T-cell (primary cell): ENCODE measurements around the gene TRIM14. TPM values are rescaled to one million over a fixed set of nuclear protein-coding genes. Genes with fewer than 3 reads are reported as not detected.
A peak's percentile ranks its signal among the peaks of the same experiment; 100 is the strongest.

Source experiments
- ATAC-seq, 4 experiments: fragments of 200-7000 bp in 3 of 4; fragments of 150-1000 bp in 1 of 4; cut with Tn5 transposase; replicated peaks in 1 of 4; 1 replicate in 3 of 4; 2 replicates in 1 of 4; pipeline ENCODE4 v1.10.0; 2021; ENCODE audit warnings: moderate library complexity in 3 of 4, mild to moderate bottlenecking in 2 of 4, moderate number of reproducible peaks in 1 of 4
- CTCF ChIA-PET, 2 donors: fragments of 300-600 bp; sonication (Branson Sonifier 250); formaldehyde crosslinking; loops; one replicate each; lab custom pipeline; 2022; ENCODE audit warnings: antibody characterized with exemption in 2 of 2; lab: Charles Lee
- POLR2A ChIA-PET, 2 donors: fragments of 300-600 bp; sonication (Branson Sonifier 250); formaldehyde crosslinking; loops; one replicate each; lab custom pipeline; 2022; ENCODE audit warnings: antibody characterized with exemption in 2 of 2; lab: Charles Lee
- DNase-seq, 35 experiments: peaks; one replicate each; pipeline versions ENCODE4 v3.0.0 to v3.0.0-alpha.2; 2013 to 2023
- H3K27ac ChIP-seq: one replicate; pipeline ENCODE4 v1.5.1; 2013; ENCODE audit warnings: low read length
- H3K27me3 ChIP-seq, 2 experiments: replicated peaks in 1 of 2; 1 replicate in 1 of 2; 2 replicates in 1 of 2; pipeline versions ENCODE4 v1.6.1 to v1.7.0; 2013; ENCODE audit warnings: low read length in 1 of 2, mixed read lengths in 1 of 2; ENCODE audit not compliant: control insufficient read depth in 2 of 2, insufficient read depth in 2 of 2; ENCODE audit errors: extremely low read depth in 1 of 2
- H3K36me3 ChIP-seq, 2 donors: 1 replicate in 1 of 2; 2 replicates in 1 of 2; pipeline versions ENCODE4 v1.6.1 to v1.7.0; 2013; ENCODE audit warnings: low read length in 1 of 2; ENCODE audit not compliant: control insufficient read depth in 2 of 2, insufficient read depth in 1 of 2; ENCODE audit errors: extremely low read depth in 1 of 2
- H3K4me1 ChIP-seq, 2 experiments: 1 replicate in 1 of 2; 2 replicates in 1 of 2; pipeline versions ENCODE4 v1.6.1 to v1.7.0; 2013; ENCODE audit warnings: low read length in 2 of 2, mixed read lengths in 1 of 2; ENCODE audit not compliant: insufficient read depth in 2 of 2, control insufficient read depth in 1 of 2; ENCODE audit errors: extremely low read depth in 1 of 2
- H3K4me3 ChIP-seq, 2 donors: 1 replicate in 1 of 2; 2 replicates in 1 of 2; pipeline versions ENCODE4 v1.5.1 to v1.7.0; 2013; ENCODE audit warnings: mild to moderate bottlenecking in 2 of 2, low read length in 1 of 2, moderate library complexity in 1 of 2; ENCODE audit not compliant: control insufficient read depth in 1 of 2; ENCODE audit errors: extremely low read depth in 1 of 2
- H3K9me3 ChIP-seq: 2 replicates; pipeline ENCODE4 v1.7.0; 2013
- H3K27ac Mint-ChIP-seq, 2 donors: one replicate each; pipeline ENCODE4 v1.8.0; 2020 to 2021; ENCODE audit warnings: mild to moderate bottlenecking in 2 of 2, mixed read lengths in 2 of 2
- H3K27me3 Mint-ChIP-seq, 2 donors: one replicate each; pipeline ENCODE4 v1.8.0; 2021 to 2022; ENCODE audit warnings: mixed read lengths in 2 of 2
- H3K36me3 Mint-ChIP-seq: one replicate; pipeline ENCODE4 v1.8.0; 2021; ENCODE audit warnings: mixed read lengths
- H3K4me1 Mint-ChIP-seq, 3 donors: one replicate each; pipeline ENCODE4 v1.8.0; 2020 to 2022; ENCODE audit warnings: mixed read lengths in 3 of 3, mild to moderate bottlenecking in 1 of 3
- H3K4me3 Mint-ChIP-seq, 3 donors: one replicate each; pipeline ENCODE4 v1.8.0; 2020 to 2022; ENCODE audit warnings: mild to moderate bottlenecking in 3 of 3, mixed read lengths in 3 of 3, moderate library complexity in 3 of 3
- H3K9me3 Mint-ChIP-seq, 3 donors: one replicate each; pipeline ENCODE4 v1.8.0; 2020 to 2022; ENCODE audit warnings: mixed read lengths in 3 of 3
- WGBS: methylation state at CpG from one replicate; pipeline ENCODE4 v1.1.5; 2013; ENCODE audit warnings: missing lambda C conversion rate; ENCODE audit not compliant: insufficient coverage; 5-methylcytosine and 5-hydroxymethylcytosine counted together
- total RNA-seq, 35 experiments: library from RNA in 6 of 35; stranded (reverse) in 6 of 35; fragments of 120-200 nt in 1 of 35; gene quantifications; one replicate each; pipeline versions ENCODE4 v1.2.1 to v1.2.4 and lab custom pipeline; 2013 to 2026

The TRIM14 gene
- total RNA-seq, 5 donors from 2014 or later (not counting 1 experiment from before 2014, with no cell fraction given) = 75.7 to 98.9 (median 85.3) TPM

DNA sequence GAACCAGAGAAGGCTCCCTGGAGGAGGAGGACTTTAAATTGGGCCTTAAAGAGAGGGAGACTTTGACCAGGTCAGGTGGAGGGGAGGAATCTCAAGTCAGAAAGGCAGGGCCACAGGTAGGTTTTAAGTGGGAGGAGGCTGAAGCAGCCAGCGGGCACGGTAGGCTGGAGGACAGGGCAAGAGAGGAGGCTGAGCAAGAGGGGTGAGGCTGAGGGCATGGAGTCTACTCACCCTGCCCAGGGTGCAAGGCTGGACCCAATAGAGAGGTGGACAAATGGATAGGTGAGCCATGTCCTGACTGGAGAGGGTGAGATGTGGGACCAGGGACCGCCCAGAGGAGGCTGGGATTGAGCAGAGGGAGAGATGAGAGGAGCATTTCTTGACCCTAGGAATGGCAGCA, 25.6 kb upstream of the TRIM14 start:
- Mint-ChIP-seq H3K27ac (peak overlapping the region; percentile 39 to 43), H3K36me3 (peaks cover 11% of the 10 kb centered on the region), H3K4me1 (peaks cover 7 to 11% (median 9%) of the 10 kb centered on the region in 3 donors), H3K27me3 (no peaks in the 10 kb centered on the region), H3K4me3 (no peak overlapping the region), H3K9me3 (no peaks in the 10 kb centered on the region)
- no peak overlapping the region for H3K4me3 ChIP-seq
- ATAC-seq = no peak
- H3K36me3 ChIP-seq = peaks cover 0 to 3% of the 10 kb centered on the region in 2 donors
- peaks cover 0 to 3% of the 10 kb centered on the region in 2 experiments for H3K4me1 ChIP-seq
- POLR2A ChIA-PET = no interaction called here
- H3K27me3 ChIP-seq = no peaks in the 10 kb centered on the region
- DNase-seq = no peak
- H3K9me3 ChIP-seq = no peaks in the 10 kb centered on the region
- CTCF ChIA-PET = interaction anchor here (0.5 to 0.6 kb wide), 2 partner anchors 12 to 101 kb away, joined by 3 to 4 read pairs; no protein-coding TSS in a partner anchor
- H3K27ac ChIP-seq = no peak overlapping the region
- 78% methylated on average over 2 of the region's 3 CpGs for WGBS

DNA sequence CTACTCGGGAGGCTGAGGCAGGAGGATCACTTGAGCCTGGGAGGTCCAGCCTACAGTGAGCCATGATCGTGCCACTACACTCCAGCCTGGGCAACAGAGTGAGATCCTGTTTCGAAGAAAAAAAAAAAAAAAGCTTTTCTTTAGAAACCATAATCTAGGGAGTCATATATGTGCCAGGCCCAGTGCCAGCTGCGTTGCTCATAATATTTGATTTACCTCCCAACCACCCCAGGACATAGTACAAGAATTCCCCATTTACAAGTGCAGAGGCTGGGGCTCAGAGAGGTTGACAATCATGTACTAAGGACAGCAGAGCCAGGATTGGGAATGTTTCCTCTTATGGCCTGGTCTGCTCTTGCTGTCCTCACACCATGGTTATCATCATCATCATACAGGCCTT, 25.1 kb upstream of the TRIM14 start:
- no peak for ATAC-seq

DNA sequence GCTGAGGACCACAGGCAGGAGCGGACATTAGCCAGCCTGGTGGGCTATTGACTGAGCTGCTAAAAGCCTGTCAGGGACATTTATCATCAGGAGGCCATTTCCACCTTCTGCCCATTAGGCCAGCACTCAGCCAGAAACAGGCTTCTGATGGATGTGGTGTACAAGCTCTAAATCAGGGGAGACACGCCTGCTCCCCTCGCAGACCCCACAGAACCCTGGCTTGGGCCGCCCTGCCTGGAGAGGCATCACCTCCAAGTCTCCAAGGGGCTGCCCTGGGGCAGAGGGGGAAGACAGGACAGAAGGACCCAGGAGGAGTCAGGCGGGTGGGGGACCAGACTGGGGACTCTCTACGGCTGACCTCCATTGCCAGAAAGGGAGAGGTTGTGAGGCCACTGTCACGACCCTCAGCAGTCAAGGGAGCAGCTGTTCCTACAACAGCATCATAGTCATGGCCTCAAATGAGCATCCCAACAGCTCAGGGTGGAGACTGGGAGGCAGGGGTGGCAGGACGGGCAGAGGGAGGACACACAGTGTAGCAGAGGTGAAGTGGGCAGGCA, 24.0 kb upstream of the TRIM14 start:
- H3K27ac Mint-ChIP-seq = peak overlapping the region; percentile 16 to 23
- POLR2A ChIA-PET = no interaction called here

More for the DNA sequence above, 25.1 kb upstream of the TRIM14 start:
- H3K27me3 ChIP-seq = no peaks in the 10 kb centered on the region
- peak overlapping the region; percentile 39 to 44 for H3K27ac Mint-ChIP-seq
- no peaks in the 10 kb centered on the region for H3K9me3 ChIP-seq
- no peak overlapping the region for H3K4me3 Mint-ChIP-seq
- peaks cover 0 to 3% of the 10 kb centered on the region in 2 donors for H3K36me3 ChIP-seq
- H3K4me1 Mint-ChIP-seq = peaks cover 3 to 11% (median 9%) of the 10 kb centered on the region in 3 donors
- H3K9me3 Mint-ChIP-seq = no peaks in the 10 kb centered on the region
- no peak for DNase-seq
- 94% methylated on average over 2 of the region's 4 CpGs for WGBS
- ChIA-PET POLR2A (no interaction called here), CTCF (interaction anchor here (0.5 to 0.6 kb wide), 2 partner anchors 11 to 102 kb away, joined by 3 to 4 read pairs; no protein-coding TSS in a partner anchor)
- no peak overlapping the region for H3K4me3 ChIP-seq
- no peaks in the 10 kb centered on the region for H3K27me3 Mint-ChIP-seq
- no peak overlapping the region for H3K27ac ChIP-seq
- H3K4me1 ChIP-seq = peaks cover 0 to 3% of the 10 kb centered on the region in 2 experiments
- H3K36me3 Mint-ChIP-seq = peaks cover 11% of the 10 kb centered on the region

DNA sequence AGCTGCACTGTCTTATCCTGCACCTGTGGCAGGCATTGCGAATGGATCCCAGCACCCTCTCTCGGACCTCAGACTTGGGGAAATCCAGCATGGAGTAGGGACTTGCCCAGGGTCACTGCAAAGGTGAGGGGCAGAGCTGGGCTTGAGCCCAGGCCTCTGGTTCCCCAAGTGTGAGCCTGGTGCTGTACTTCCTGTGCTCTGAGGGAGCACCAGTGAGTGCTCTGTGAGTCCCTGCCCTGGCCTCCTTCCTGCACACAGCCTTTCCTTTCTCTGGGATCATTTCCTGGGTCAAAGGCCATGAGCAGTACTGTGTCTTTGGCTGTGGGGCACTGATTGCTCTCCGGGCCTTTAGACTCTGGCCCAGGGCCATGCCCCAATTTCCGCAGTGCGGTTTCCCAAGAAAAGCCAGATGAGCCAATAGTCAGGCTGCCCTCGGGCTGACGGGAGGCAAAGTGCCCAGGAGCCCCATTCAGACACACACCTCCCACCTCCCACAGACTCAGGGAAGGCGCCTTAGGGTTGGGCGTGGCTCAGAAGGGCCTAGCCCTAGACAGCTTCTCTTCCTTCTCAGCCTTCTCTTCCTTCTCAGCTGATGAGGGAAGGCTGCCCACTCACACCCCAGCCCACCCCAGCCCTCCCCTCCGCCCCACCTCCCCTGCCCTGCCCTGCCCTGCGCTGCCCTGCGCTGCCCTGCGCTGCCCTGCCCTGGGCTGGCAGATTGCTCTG, 23.3 kb upstream of the TRIM14 start:
- Histone ChIP-seq H3K4me1 (peaks cover 0 to 3% of the 10 kb centered on the region in 2 experiments), H3K27me3 (no peaks in the 10 kb centered on the region), H3K4me3 (no peak overlapping the region), H3K27ac (no peak overlapping the region), H3K9me3 (no peaks in the 10 kb centered on the region), H3K36me3 (peaks cover 3 to 7% of the 10 kb centered on the region in 2 donors)
- H3K9me3 Mint-ChIP-seq = no peaks in the 10 kb centered on the region
- DNase-seq = no peak
- WGBS = 95% methylated on average over 8 of the region's 13 CpGs
- H3K27me3 Mint-ChIP-seq = no peaks in the 10 kb centered on the region
- peaks cover 0 to 11% (median 3%) of the 10 kb centered on the region in 3 donors for H3K4me1 Mint-ChIP-seq
- ChIA-PET POLR2A (no interaction called here), CTCF (interaction anchor here in 1 of 2 donors (0.9 kb wide), 1 partner anchor 70 kb away, joined by 4 read pairs; no protein-coding TSS in a partner anchor)
- H3K27ac Mint-ChIP-seq = no peak overlapping the region
- ATAC-seq = no peak
- peaks cover 9% of the 10 kb centered on the region for H3K36me3 Mint-ChIP-seq
- H3K4me3 Mint-ChIP-seq = no peak overlapping the region

More for the DNA sequence above, 24.0 kb upstream of the TRIM14 start:
- Histone ChIP-seq H3K9me3 (no peaks in the 10 kb centered on the region), H3K36me3 (peaks cover 0 to 3% of the 10 kb centered on the region in 2 donors), H3K27ac (no peak overlapping the region), H3K27me3 (no peaks in the 10 kb centered on the region), H3K4me1 (peaks cover 0 to 3% of the 10 kb centered on the region in 2 experiments), H3K4me3 (no peak overlapping the region)
- no peak for DNase-seq
- Mint-ChIP-seq H3K4me3 (no peak overlapping the region), H3K36me3 (peaks cover 6% of the 10 kb centered on the region), H3K4me1 (peaks cover 3 to 11% (median 5%) of the 10 kb centered on the region in 3 donors), H3K9me3 (no peaks in the 10 kb centered on the region), H3K27me3 (no peaks in the 10 kb centered on the region)
- WGBS = 92% methylated on average over 3 of the region's 8 CpGs
- ATAC-seq = no peak
- CTCF ChIA-PET = no interaction called here

DNA sequence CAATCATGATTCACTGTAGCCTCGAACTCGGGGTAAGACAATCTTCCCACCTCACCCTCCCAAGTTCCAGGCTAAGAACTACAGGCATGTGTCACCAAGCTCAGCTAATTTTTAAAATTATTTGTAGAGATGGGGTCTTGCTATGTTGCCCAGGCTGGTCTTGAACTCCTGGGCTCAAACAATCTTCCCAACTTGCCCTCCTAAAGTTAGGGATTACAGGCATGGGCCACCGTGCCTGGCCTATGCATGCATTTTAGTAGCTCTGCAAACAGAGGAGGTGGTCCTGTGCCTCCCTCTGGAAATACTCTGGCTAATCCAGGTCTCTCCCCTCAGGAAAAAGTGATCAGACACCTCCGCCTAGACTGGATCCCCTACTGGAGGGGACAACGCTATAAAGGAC, 21.5 kb upstream of the TRIM14 start:
- Mint-ChIP-seq H3K4me3 (no peak overlapping the region), H3K4me1 (peaks cover 0 to 5% (median 0%) of the 10 kb centered on the region in 3 donors), H3K27me3 (no peaks in the 10 kb centered on the region), H3K9me3 (no peaks in the 10 kb centered on the region), H3K27ac (no peak overlapping the region), H3K36me3 (peaks cover 13% of the 10 kb centered on the region)
- H3K36me3 ChIP-seq = peaks cover 5 to 20% of the 10 kb centered on the region in 2 donors
- no peaks in the 10 kb centered on the region for H3K27me3 ChIP-seq
- ATAC-seq (no peak), DNase-seq (no peak)
- ChIA-PET POLR2A (no interaction called here), CTCF (no interaction called here)
- 100% methylated on average over 1 of the region's 5 CpGs for WGBS
- H3K4me1 ChIP-seq = peaks cover 0 to 3% of the 10 kb centered on the region in 2 experiments
- no peaks in the 10 kb centered on the region for H3K9me3 ChIP-seq
- H3K27ac ChIP-seq = no peak overlapping the region
- no peak overlapping the region for H3K4me3 ChIP-seq

DNA sequence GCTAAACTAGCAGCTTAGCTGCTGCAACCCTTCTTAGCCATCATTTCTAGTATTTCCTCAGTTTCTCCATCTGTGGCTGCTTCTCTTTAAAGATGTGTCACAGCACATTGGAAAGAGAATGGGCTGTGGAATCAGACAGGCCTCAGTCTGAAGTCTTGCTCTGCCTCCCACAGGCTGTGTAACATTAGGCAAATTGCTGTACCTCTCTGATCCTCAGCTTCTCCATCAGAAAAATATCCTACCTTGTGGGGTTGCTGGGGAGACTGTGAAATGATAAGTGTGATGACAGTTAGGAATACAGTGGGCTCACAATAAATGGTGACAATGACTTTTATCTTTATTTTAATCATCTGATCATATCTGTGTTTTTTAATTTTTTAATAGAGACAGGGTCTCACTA, 17.5 kb upstream of the TRIM14 start:
- Histone ChIP-seq H3K4me3 (no peak overlapping the region), H3K27me3 (peaks cover 0 to 2% of the 10 kb centered on the region in 2 experiments), H3K36me3 (peaks cover 8 to 44% of the 10 kb centered on the region in 2 donors), H3K27ac (no peak overlapping the region), H3K9me3 (no peaks in the 10 kb centered on the region), H3K4me1 (no peaks in the 10 kb centered on the region)
- ChIA-PET POLR2A (no interaction called here), CTCF (no interaction called here)
- DNase-seq (no peak), ATAC-seq (no peak)
- Mint-ChIP-seq H3K9me3 (no peaks in the 10 kb centered on the region), H3K27ac (no peak overlapping the region), H3K4me1 (peaks cover 0 to 5% (median 0%) of the 10 kb centered on the region in 3 donors), H3K27me3 (no peaks in the 10 kb centered on the region), H3K4me3 (no peak overlapping the region), H3K36me3 (peaks cover 15% of the 10 kb centered on the region)
